ENCODE data around the gene BIRC3. TPM values are rescaled to one million over a fixed set of nuclear protein-coding genes. Genes with fewer than 3 reads are reported as not detected.

BIRC3 gene
- total and polyA plus RNA-seq, 2 of the 8 experiments (the other 6 are each of a cell fraction or from before 2014, with no cell fraction given) = 0.08 to 0.20 TPM

- Histone ChIP-seq H3K79me2 (ENCODE audit: control insufficient read depth in 1 of 2, insufficient read depth in 2 of 2, low read length in 2 of 2) (0 out of 4 replicates have a peak, but pooled peaks cover 0 to 2% of the 10 kb centered on the region in 2 experiments), H3K56ac (replicated peaks; ENCODE audit: insufficient read length, low read depth, low read length) (no peak overlapping the region), H4K5ac (ENCODE audit: insufficient read length, low read depth, low read length) (no peak overlapping the region)
- no peak for TF ChIP-seq KDM5A (IDR thresholded peaks at IDR 0.05; ENCODE audit: low read length)
- no peak for TF ChIP-seq RFX5 (IDR thresholded peaks at IDR 0.05; ENCODE audit: borderline replicate concordance, low read depth, low read length)
- no peak for TF ChIP-seq ASH2L (IDR thresholded peaks at IDR 0.05; ENCODE audit: low read length)
- TF ChIP-seq BCL11A (IDR thresholded peaks at IDR 0.05; ENCODE audit: low read depth in 2 of 2, low read length in 2 of 2) = no peak
- TF ChIP-seq SRF (IDR thresholded peaks at IDR 0.05; ENCODE audit: low read depth, low read length) = no peak
- no peak for TF ChIP-seq NANOG (IDR thresholded peaks at IDR 0.05; ENCODE audit: insufficient read depth, low read depth, low read length, poor library complexity, severe bottlenecking)
- no peak for TF ChIP-seq TBP (IDR thresholded peaks at IDR 0.05; ENCODE audit: low read depth, low read length)
- TF ChIP-seq POLR2A (IDR thresholded peaks at IDR 0.05; ENCODE audit: control extremely low read depth in 1 of 2, low read depth in 2 of 2, low read length in 2 of 2) = no peak
- TF ChIP-seq SIN3A (conservative IDR thresholded peaks at IDR 0.05 in 1 of 2, IDR thresholded peaks at IDR 0.05 in 1 of 2; ENCODE audit: low read depth in 1 of 2, low read length in 2 of 2) = no peak
- no peak for TF ChIP-seq SUZ12 (IDR thresholded peaks at IDR 0.05; ENCODE audit: low read length)
- TF ChIP-seq RBBP5 (IDR thresholded peaks at IDR 0.05; ENCODE audit: borderline replicate concordance, low read depth, low read length) = no peak
- no peak for TF ChIP-seq EP300 (IDR thresholded peaks at IDR 0.05; ENCODE audit: borderline replicate concordance in 1 of 2, low read depth in 2 of 2, low read length in 2 of 2)
- TF ChIP-seq CTBP2 (IDR thresholded peaks at IDR 0.05; ENCODE audit: borderline replicate concordance, insufficient read depth, insufficient read length, low read length) = no peak
- no peak for TF ChIP-seq CBX5 (IDR thresholded peaks at IDR 0.05; ENCODE audit: low read depth, low read length)
- TF ChIP-seq JUN (IDR thresholded peaks at IDR 0.05; ENCODE audit: low read depth, low read length) = no peak
Measured at GRCh38 chr11:102357116-102357515, 39.8 kb downstream of the BIRC3 start.

More at GRCh38 chr11:102357116-102357515, 39.8 kb downstream of the BIRC3 start:
- FAIRE-seq (no peak), DNase-seq (ENCODE audit: low read depth in 1 of 2, low spot score in 2 of 2) (no peak)
- Histone ChIP-seq H2BK5ac (ENCODE audit: low read depth, low read length) (no peak overlapping the region), H3K27ac (ENCODE audit: low read depth, low read length) (no peak overlapping the region), H2AFZ (ENCODE audit: low read length) (no peak overlapping the region), H3K36me3 (ENCODE audit: control insufficient read depth in 2 of 4, insufficient read depth in 4 of 4, low read length in 3 of 4) (peaks cover 0 to 16% (median 0%) of the 10 kb centered on the region in 4 experiments; a peak in 1 of 8 replicates), H3K4ac (replicated peaks; ENCODE audit: insufficient read length, low read depth, low read length) (no peak overlapping the region), H2BK120ac (replicated peaks; ENCODE audit: low read depth, low read length) (no peak overlapping the region), H3K18ac (ENCODE audit: extremely low read depth, low read length) (no peak overlapping the region), H4K91ac (replicated peaks; ENCODE audit: insufficient read length, low read length) (no peak overlapping the region), H3K79me1 (ENCODE audit: low read depth, low read length) (0 out of 2 replicates have a peak, but pooled peaks cover 5% of the 10 kb centered on the region), H3K23ac (ENCODE audit: insufficient read length) (no peak overlapping the region), H4K20me1 (replicated peaks in 1 of 2; ENCODE audit: control insufficient read depth in 1 of 2, insufficient read depth in 2 of 2, low read length in 2 of 2) (peaks cover 0 to 2% of the 10 kb centered on the region in 2 experiments), H3K4me2 (ENCODE audit: insufficient read depth in 1 of 2, low read depth in 2 of 2, low read length in 2 of 2) (no peak overlapping the region), H3K9me3 (ENCODE audit: insufficient read depth in 2 of 2, low read depth in 1 of 2, low read length in 1 of 2) (no peaks in the 10 kb centered on the region), H2BK15ac (ENCODE audit: low read length) (no peak overlapping the region), H3K14ac (ENCODE audit: insufficient read length) (no peak overlapping the region), H3K4me3 (ENCODE audit: extremely low read depth in 1 of 4, insufficient read depth in 2 of 4, low read depth in 3 of 4, low read length in 4 of 4) (no peak overlapping the region), H3K9ac (replicated peaks in 1 of 4; ENCODE audit: extremely low read depth in 1 of 4, low read depth in 3 of 4, low read length in 3 of 4) (no peak overlapping the region), H3K23me2 (ENCODE audit: low read depth, low read length) (no peaks in the 10 kb centered on the region; the same call in 1 of the 2 replicates), H3K27me3 (replicated peaks in 1 of 4; ENCODE audit: control insufficient read depth in 3 of 4, extremely low read depth in 1 of 4, insufficient read depth in 3 of 4, low read length in 3 of 4) (no peaks in the 10 kb centered on the region), H3K4me1 (replicated peaks in 1 of 4; ENCODE audit: control insufficient read depth in 3 of 4, insufficient read depth in 4 of 4, low read length in 3 of 4) (no peaks in the 10 kb centered on the region), H2BK12ac (ENCODE audit: low read depth, low read length) (no peak overlapping the region), H4K8ac (ENCODE audit: extremely low read depth, insufficient read depth, low read length) (no peak overlapping the region), H2AK5ac (ENCODE audit: low read depth, low read length) (no peak overlapping the region), H2BK20ac (ENCODE audit: low read length) (no peak overlapping the region)
- ChIA-PET POLR2A (ENCODE audit: partially characterized antibody) (no interaction called here), CTCF (ENCODE audit: partially characterized antibody) (interaction anchor here (2.8 kb wide), 1 partner anchor 34 kb away, joined by 9 read pairs; no protein-coding TSS in a partner anchor)
